PC-3 (cell line): ENCODE results near the gene CRYGA.

ENCODE experiments used
- CTCF ChIP-seq: fragments of 300-600 bp; sonication (generic); conservative IDR thresholded peaks from 2 replicates; pipeline ENCODE4 v1.5.1; 2017; ENCODE audit warnings: antibody characterized with exemption, low read depth, mild to moderate bottlenecking, low read length
- EZH2 ChIP-seq: fragments of 300-600 bp; sonication (generic); IDR thresholded peaks from one replicate; pipeline ENCODE4 v1.6.1; 2017; ENCODE audit warnings: antibody characterized with exemption, mild to moderate bottlenecking, low read length; ENCODE audit not compliant: unreplicated experiment
- EZH2phosphoT487 ChIP-seq: fragments of 300-600 bp; sonication (generic); IDR thresholded peaks from 2 replicates; pipeline ENCODE4 v1.6.1; 2018; ENCODE audit warnings: mild to moderate bottlenecking, antibody characterized with exemption, low read length, borderline replicate concordance

GRCh38 chr2:208118918-208119317 lies 44.5 kb downstream of the CRYGA start:
- TF ChIP-seq CTCF (no peak), EZH2phosphoT487 (no peak), EZH2 (no peak)
